Measurements from ENCODE around the gene RAVER1. TPM values are rescaled to one million over a fixed set of nuclear protein-coding genes. Genes with fewer than 3 reads are reported as not detected.
A peak's percentile ranks its signal among the peaks of the same experiment; 100 is the strongest.

Gene RAVER1
- total and polyA plus RNA-seq, 9 of the 15 experiments (the other 6 are each of a cell fraction or from before 2014, with no cell fraction given), result 0.06 to 113 (median 7.0) TPM

- TF ChIP-seq HOMEZ (CRISPR knock-in tag; IDR thresholded peaks at IDR 0.05) (no peak), BRD4 (IDR thresholded peaks at IDR 0.05) (no peak), ESRRB (CRISPR knock-in tag; IDR thresholded peaks at IDR 0.05; ENCODE audit: borderline replicate concordance) (no peak), FOXK2 (conservative IDR thresholded peaks at IDR 0.05 in 1 of 2, IDR thresholded peaks at IDR 0.05 in 1 of 2; ENCODE audit: low read depth in 2 of 2) (peak in 1 of 2 experiments; percentile 6; a peak in 1 of 4 replicates), ATF1 (CRISPR knock-in tag; IDR thresholded peaks at IDR 0.05) (no peak), ATF1 (tag; IDR thresholded peaks at IDR 0.05) (peak; percentile 74), YY1 (IDR thresholded peaks at IDR 0.05; ENCODE audit: borderline replicate concordance in 1 of 3, control insufficient read depth in 1 of 3, extremely low read depth in 1 of 3, insufficient read depth in 3 of 3, insufficient read length in 1 of 3, insufficient replicate concordance in 2 of 3, low read depth in 1 of 3, low read length in 2 of 3) (no peak), ZNF436 (CRISPR knock-in tag; IDR thresholded peaks at IDR 0.05) (no peak), HMGXB4 (CRISPR knock-in tag; IDR thresholded peaks at IDR 0.05) (no peak), CCNT2 (IDR thresholded peaks at IDR 0.05; ENCODE audit: borderline replicate concordance, extremely low read depth, insufficient read length, low read depth, low read length) (no peak), BCOR (IDR thresholded peaks at IDR 0.05) (no peak), HSF4 (CRISPR knock-in tag; IDR thresholded peaks at IDR 0.05; ENCODE audit: borderline replicate concordance) (no peak), MBD2 (IDR thresholded peaks at IDR 0.05; ENCODE audit: borderline replicate concordance, low read depth) (no peak; the same call in 1 of the 2 replicates), KLF6 (CRISPR knock-in tag; IDR thresholded peaks at IDR 0.05; ENCODE audit: borderline replicate concordance) (no peak), TCFL5 (CRISPR knock-in tag; conservative IDR thresholded peaks at IDR 0.05) (no peak), ZNF609 (CRISPR knock-in tag; IDR thresholded peaks at IDR 0.05; ENCODE audit: borderline replicate concordance) (no peak), CREBBP (IDR thresholded peaks at IDR 0.05; ENCODE audit: low read depth, low read length) (no peak)
Observed at GRCh38 chr19:10292789-10293636, 40.3 kb downstream of the RAVER1 start (continued).

All from K562 (cell line).